HCT116 (cell line): ENCODE measurements around the gene IFNLR1. TPM values are rescaled to one million over a fixed set of nuclear protein-coding genes. Genes with fewer than 3 reads are reported as not detected.

Source experiments
- ATAC-seq: fragments of 200-7000 bp; cut with Tn5 transposase; 2 replicates; pipeline ENCODE4 v1.9.1; 2020; ENCODE audit warnings: mild to moderate bottlenecking, moderate library complexity
- BruUV-seq: library from RNA; stranded (reverse); fragments of 400-500 nt; replicated peaks from 2 replicates; lab custom pipeline; 2021; lab: Mats Ljungman, UMichigan
- CTCF ChIA-PET: fragments of 300-600 bp; sonication (Branson Sonifier 250); formaldehyde crosslinking; loops from one replicate; lab custom pipeline; 2021; ENCODE audit warnings: antibody characterized with exemption; lab: Charles Lee
- POLR2A ChIA-PET: fragments of 300-600, 350-600 bp; sonication (Branson Sonifier 250); formaldehyde crosslinking; loops from one replicate; lab custom pipeline; 2021; ENCODE audit warnings: antibody characterized with exemption; lab: Charles Lee
- RAD21 ChIA-PET, 2 experiments: fragments of 300-600 bp; sonication (Branson Sonifier 250); formaldehyde crosslinking; loops; one replicate each; lab custom pipeline; 2023; ENCODE audit warnings: low total read pairs in 2 of 2; ENCODE audit not compliant: uncharacterized antibody in 2 of 2, unreplicated experiment in 2 of 2, low non-redundant PET in 1 of 2; lab: Charles Lee
- DNase-seq: peaks from one replicate; pipeline ENCODE4 v3.0.0-alpha.2; 2010; ENCODE audit warnings: low read depth, low spot score
- H2AFZ ChIP-seq: fragments of 200-600 bp; shearing (Covaris generic), sonication (generic); 2 replicates; pipeline ENCODE4 v1.6.1; 2017; ENCODE audit warnings: low read depth, mixed run types, mixed read lengths, antibody characterized with exemption, low read length; ENCODE audit not compliant: poor library complexity, severe bottlenecking
- H3K27ac ChIP-seq: 2 replicates; pipeline ENCODE4 v1.5.1; 2012; ENCODE audit warnings: low read depth, low read length
- H3K27me3 ChIP-seq: fragments of 200-600 bp; sonication (generic); 2 replicates; pipeline ENCODE4 v1.6.1; 2016; ENCODE audit warnings: mixed run types, low read length, mixed read lengths; ENCODE audit not compliant: insufficient read depth
- H3K36me3 ChIP-seq, 2 experiments: fragments of 200-500 bp in 1 of 2; fragments of 200-600 bp in 1 of 2; sonication (Bioruptor generic) in 1 of 2; sonication (generic) in 1 of 2; 2 replicates each; pipeline versions ENCODE4 v1.5.1 to v1.6.1; 2014 to 2016; ENCODE audit warnings: low read length in 2 of 2, inconsistent platforms in 1 of 2, mixed read lengths in 1 of 2, mixed run types in 1 of 2; ENCODE audit not compliant: insufficient read depth in 2 of 2, control insufficient read depth in 1 of 2
- H3K4me1 ChIP-seq, 2 experiments: fragments of 200-600 bp in 1 of 2; sonication (generic) in 1 of 2; 2 replicates each; pipeline versions ENCODE4 v1.5.1 to v1.6.1; 2012 to 2017; ENCODE audit warnings: low read length in 2 of 2, inconsistent platforms in 1 of 2, mild to moderate bottlenecking in 1 of 2, mixed read lengths in 1 of 2, mixed run types in 1 of 2, moderate library complexity in 1 of 2; ENCODE audit not compliant: insufficient read depth in 2 of 2, control insufficient read depth in 1 of 2
- H3K4me2 ChIP-seq: fragments of 200-600 bp; sonication (generic); 2 replicates; pipeline ENCODE4 v1.6.1; 2017; ENCODE audit warnings: mixed run types, low read length, mixed read lengths
- H3K4me3 ChIP-seq, 2 experiments: fragments of 200-600 bp in 1 of 2; sonication (generic) in 1 of 2; replicated peaks in 1 of 2; 2 replicates each; pipeline ENCODE4 v1.5.1; 2011 to 2016; ENCODE audit warnings: low read length in 2 of 2, control low read depth in 1 of 2, low read depth in 1 of 2, mild to moderate bottlenecking in 1 of 2, mixed read lengths in 1 of 2, mixed run types in 1 of 2
- H3K79me2 ChIP-seq: fragments of 200-600 bp; sonication (generic); 2 replicates; pipeline ENCODE4 v1.6.1; 2017; ENCODE audit warnings: mild to moderate bottlenecking, mixed run types, low read length, moderate library complexity, mixed read lengths; ENCODE audit not compliant: insufficient read depth
- H3K9ac ChIP-seq: fragments of 200-600 bp; sonication (generic); 2 replicates; pipeline ENCODE4 v1.6.1; 2016; ENCODE audit warnings: low read length, mixed read lengths
- H3K9me2 ChIP-seq: fragments of 200-600 bp; sonication (generic), shearing (Covaris generic); 2 replicates; pipeline ENCODE4 v1.6.1; 2017; ENCODE audit warnings: mixed run types, mild to moderate bottlenecking, moderate library complexity; ENCODE audit not compliant: insufficient read depth
- H3K9me3 ChIP-seq, 2 experiments: fragments of 200-500 bp in 1 of 2; fragments of 200-600 bp in 1 of 2; sonication (Bioruptor generic) in 1 of 2; sonication (generic) in 1 of 2; 2 replicates each; pipeline ENCODE4 v1.6.1; 2014 to 2017; ENCODE audit warnings: low read length in 2 of 2, mixed read lengths in 2 of 2, inconsistent platforms in 1 of 2, low read depth in 1 of 2, mild to moderate bottlenecking in 1 of 2, mixed run types in 1 of 2, moderate library complexity in 1 of 2; ENCODE audit not compliant: control insufficient read depth in 1 of 2, insufficient read depth in 1 of 2
- H4K20me1 ChIP-seq: fragments of 200-600 bp; sonication (generic), shearing (Covaris generic); 2 replicates; pipeline ENCODE4 v1.6.1; 2017; ENCODE audit warnings: mixed run types, mild to moderate bottlenecking, moderate library complexity; ENCODE audit not compliant: insufficient read depth
- CEBPB ChIP-seq: IDR thresholded peaks from 2 replicates; pipeline ENCODE4 v1.6.1; 2012; ENCODE audit warnings: low read depth
- ELF1 ChIP-seq: IDR thresholded peaks from 2 replicates; pipeline ENCODE4 v1.6.1; 2012; ENCODE audit warnings: low read depth, borderline replicate concordance
- EZH2 ChIP-seq: fragments of 200-600 bp; sonication (generic); IDR thresholded peaks from 2 replicates; pipeline ENCODE4 v1.6.1; 2017; ENCODE audit warnings: antibody characterized with exemption, mixed run types
- POLR2A ChIP-seq: IDR thresholded peaks from 2 replicates; pipeline ENCODE4 v1.7.0; 2011; ENCODE audit warnings: borderline replicate concordance; ENCODE audit not compliant: insufficient read depth, insufficient read length; ENCODE audit errors: extremely low read depth
- RAD21 ChIP-seq: IDR thresholded peaks from 2 replicates; pipeline ENCODE4 v1.6.1; 2012; ENCODE audit warnings: low read depth, mild to moderate bottlenecking
- REST ChIP-seq: IDR thresholded peaks from 2 replicates; pipeline ENCODE4 v1.6.1; 2012; ENCODE audit warnings: low read depth
- SIN3A ChIP-seq: IDR thresholded peaks from 2 replicates; pipeline ENCODE4 v1.6.1; 2012; ENCODE audit warnings: low read depth
- SRF ChIP-seq: IDR thresholded peaks from 2 replicates; pipeline ENCODE4 v1.6.1; 2012; ENCODE audit warnings: low read depth
- TCF7L2 ChIP-seq: IDR thresholded peaks from 2 replicates; pipeline ENCODE4 v1.7.0; 2011; ENCODE audit warnings: borderline replicate concordance, inconsistent platforms; ENCODE audit not compliant: insufficient read depth, insufficient read length; ENCODE audit errors: extremely low read depth
- ZFX ChIP-seq: fragments of 450-650 bp; IDR thresholded peaks from 2 replicates; pipeline ENCODE4 v1.6.1; 2017
- intact Hi-C: fragments of 100-400 bp; cut with micrococcal nuclease; formaldehyde crosslinking; loops from 2 replicates; pipeline ENCODE4 v1.10.0; 2022
- total RNA-seq: library from RNA; stranded (reverse); gene quantifications from one replicate; pipeline ENCODE4 v1.2.1, GENCODE V29; 2021; ENCODE audit not compliant: unreplicated experiment

The IFNLR1 gene
- total RNA-seq, 1 experiment from 2014 or later: 7.6 TPM

GRCh38 chr1:24119859-24120756 is 67.0 kb downstream of the IFNLR1 start:
- Histone ChIP-seq H4K20me1 (no peaks in the 10 kb centered on the region), H3K9me3 (no peaks in the 10 kb centered on the region), H3K27me3 (no peaks in the 10 kb centered on the region), H3K9ac (no peak overlapping the region), H3K4me1 (peaks cover 5 to 18% of the 10 kb centered on the region in 2 experiments), H3K9me2 (no peaks in the 10 kb centered on the region), H3K79me2 (no peaks in the 10 kb centered on the region), H2AFZ (no peak overlapping the region), H3K36me3 (no peaks in the 10 kb centered on the region), H3K4me3 (no peak overlapping the region), H3K4me2 (no peak overlapping the region), H3K27ac (no peak overlapping the region)
- DNase-seq (no peak), ATAC-seq (no peak)
- TF ChIP-seq POLR2A: no peak
- TF ChIP-seq ZFX: no peak
- no peak for TF ChIP-seq SRF
- no peak for TF ChIP-seq TCF7L2
- TF ChIP-seq REST: no peak
- no peak for TF ChIP-seq RAD21
- TF ChIP-seq EZH2: no peak
- no peak for TF ChIP-seq SIN3A
- no peak for TF ChIP-seq ELF1
- TF ChIP-seq CEBPB: no peak
- no TSS peak for BruUV-seq
- intact Hi-C loops: no loop called here
- ChIA-PET POLR2A (no interaction called here), RAD21 (no interaction called here), CTCF (no interaction called here)
